Common myeloid progenitor, CD34-positive (primary cell): Measurements from ENCODE around the gene PIM1. TPM values are rescaled to one million over a fixed set of nuclear protein-coding genes. Genes with fewer than 3 reads are reported as not detected.

ENCODE experiments used
- CTCF ChIA-PET: fragments of 350-600 bp; sonication (Branson Sonifier 250); formaldehyde crosslinking; loops from one replicate; lab custom pipeline; 2021; ENCODE audit warnings: antibody characterized with exemption; lab: Charles Lee
- POLR2A ChIA-PET: fragments of 350-600 bp; sonication (Branson Sonifier 250); formaldehyde crosslinking; loops from one replicate; lab custom pipeline; 2021; ENCODE audit warnings: antibody characterized with exemption; lab: Charles Lee
- DNase-seq, 3 donors: peaks; one replicate each; pipeline versions ENCODE4 v3.0.0 to v3.0.0-alpha.2; 2013
- H3K27ac ChIP-seq, 2 experiments: 1 replicate in 1 of 2; 2 replicates in 1 of 2; pipeline ENCODE4 v1.7.0; 2013; ENCODE audit warnings: inconsistent platforms in 2 of 2, low read length in 2 of 2, mild to moderate bottlenecking in 2 of 2, low read depth in 1 of 2, moderate library complexity in 1 of 2; ENCODE audit not compliant: severe bottlenecking in 2 of 2, insufficient read depth in 1 of 2, poor library complexity in 1 of 2
- H3K27me3 ChIP-seq, 5 experiments: replicated peaks in 2 of 5; 1 replicate in 3 of 5; 2 replicates in 2 of 5; pipeline versions ENCODE4 v1.6.1 to v1.7.0; 2013; ENCODE audit warnings: low read length in 4 of 5, mild to moderate bottlenecking in 2 of 5, moderate library complexity in 2 of 5, inconsistent platforms in 1 of 5; ENCODE audit not compliant: insufficient read depth in 5 of 5, control insufficient read depth in 4 of 5
- H3K36me3 ChIP-seq, 4 experiments: 1 replicate in 2 of 4; 2 replicates in 2 of 4; pipeline versions ENCODE4 v1.6.1 to v1.7.0; 2013; ENCODE audit warnings: low read length in 3 of 4, control low read depth in 1 of 4, mild to moderate bottlenecking in 1 of 4; ENCODE audit not compliant: control insufficient read depth in 4 of 4, insufficient read depth in 4 of 4
- H3K4me1 ChIP-seq, 4 experiments: 1 replicate in 3 of 4; 2 replicates in 1 of 4; pipeline versions ENCODE4 v1.6.1 to v1.7.1; 2013; ENCODE audit warnings: low read length in 3 of 4, mild to moderate bottlenecking in 3 of 4, control low read depth in 1 of 4, inconsistent platforms in 1 of 4, moderate library complexity in 1 of 4; ENCODE audit not compliant: control insufficient read depth in 4 of 4, insufficient read depth in 4 of 4; ENCODE audit errors: control extremely low read depth in 1 of 4
- H3K4me3 ChIP-seq, 7 experiments: 1 replicate in 4 of 7; 2 replicates in 3 of 7; pipeline versions ENCODE4 v1.5.1 to v1.7.0; 2013; ENCODE audit warnings: mild to moderate bottlenecking in 7 of 7, low read length in 6 of 7, moderate library complexity in 6 of 7, inconsistent platforms in 2 of 7, low read depth in 2 of 7, control low read depth in 1 of 7; ENCODE audit not compliant: insufficient read depth in 4 of 7, control insufficient read depth in 1 of 7; ENCODE audit errors: extremely low read depth in 1 of 7
- H3K9me3 ChIP-seq, 5 experiments: 1 replicate in 4 of 5; 2 replicates in 1 of 5; pipeline versions ENCODE4 v1.6.1 to v1.7.1; 2013; ENCODE audit warnings: low read length in 4 of 5, mild to moderate bottlenecking in 2 of 5, inconsistent platforms in 1 of 5, low read depth in 1 of 5, moderate library complexity in 1 of 5; ENCODE audit not compliant: control insufficient read depth in 4 of 5, insufficient read depth in 2 of 5; ENCODE audit errors: control extremely low read depth in 1 of 5
- WGBS: methylation state at CpG from one replicate; pipeline ENCODE4 v1.1.5; 2013; ENCODE audit not compliant: insufficient coverage; 5-methylcytosine and 5-hydroxymethylcytosine counted together
- polyA plus RNA-seq: library from polyadenylated mRNA; unstranded; fragments of 120-200 nt; gene quantifications from one replicate; pipeline ENCODE4 v1.2.1, GENCODE V29; 2013

Gene PIM1
- polyA plus RNA-seq = 104 TPM

DNA sequence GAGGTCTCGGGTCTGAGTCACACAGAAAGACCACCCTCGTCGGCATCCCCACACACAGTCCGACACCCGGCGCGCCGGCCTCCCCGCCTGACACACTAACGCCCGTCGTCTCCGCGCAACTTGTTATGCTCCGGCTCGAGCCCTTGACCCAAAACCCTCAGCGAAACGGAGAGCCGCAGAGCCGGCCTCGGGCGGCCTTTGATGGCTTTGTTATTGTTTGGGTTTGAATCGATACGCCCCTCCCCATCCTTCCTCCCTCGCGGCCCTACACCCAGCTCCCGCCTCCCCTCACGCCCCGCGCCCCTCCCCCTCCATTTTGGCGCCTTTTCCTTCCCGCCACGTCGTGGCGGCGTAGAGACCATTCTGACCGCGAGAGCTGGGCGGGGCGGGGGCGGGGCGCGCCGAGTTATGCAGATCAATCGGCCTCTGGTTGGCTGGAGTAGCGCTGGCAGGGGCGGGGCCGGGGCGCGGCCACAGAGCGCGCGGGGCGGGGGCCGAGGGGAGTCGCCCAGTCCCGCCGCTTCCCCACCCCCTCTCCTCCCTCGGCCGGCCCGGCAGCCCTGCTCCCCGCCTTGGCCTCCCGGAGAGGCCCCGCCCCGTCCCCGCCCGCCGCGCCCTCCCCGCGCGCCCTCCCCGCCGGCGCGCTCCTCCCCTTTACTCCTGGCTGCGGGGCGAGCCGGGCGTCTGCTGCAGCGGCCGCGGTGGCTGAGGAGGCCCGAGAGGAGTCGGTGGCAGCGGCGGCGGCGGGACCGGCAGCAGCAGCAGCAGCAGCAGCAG, at the start of gene PIM1:
TSS of gene PIM1 (plus strand) at position 657 of the 777 bp plus-strand sequence. CDS start 424 bp downstream, outside the sequence.
- CTCF ChIA-PET = interaction anchor here (1.2 to 27.8 kb wide), 8 partner anchors 19 to 184 kb away, joined by 3 to 436 read pairs (median 10); partner anchors contain the start of gene MTCH1
- peaks cover 23 to 39% (median 31%) of the 10 kb centered on the region in 4 experiments for H3K4me1 ChIP-seq
- peaks cover 0 to 40% (median 28%) of the 10 kb centered on the region in 4 experiments for H3K36me3 ChIP-seq
- H3K4me3 ChIP-seq = peak within 1 kb of the TSS; percentile 74 to 98 (median 97)
- no peaks in the 10 kb centered on the region for H3K9me3 ChIP-seq
- 0% methylated on average over 34 of the region's 90 CpGs for WGBS
- no peaks in the 10 kb centered on the region for H3K27me3 ChIP-seq
- POLR2A ChIA-PET = interaction anchor here (0.6 to 5.4 kb wide), 4 partner anchors 8 to 118 kb away, joined by 3 to 35 read pairs (median 4); partner anchors contain the start of genes TBC1D22B and TMEM217
- DNase-seq = peak; percentile 96 to 98 (median 98)
- peak within 1 kb of the TSS; percentile 80 to 93 for H3K27ac ChIP-seq

DNA sequence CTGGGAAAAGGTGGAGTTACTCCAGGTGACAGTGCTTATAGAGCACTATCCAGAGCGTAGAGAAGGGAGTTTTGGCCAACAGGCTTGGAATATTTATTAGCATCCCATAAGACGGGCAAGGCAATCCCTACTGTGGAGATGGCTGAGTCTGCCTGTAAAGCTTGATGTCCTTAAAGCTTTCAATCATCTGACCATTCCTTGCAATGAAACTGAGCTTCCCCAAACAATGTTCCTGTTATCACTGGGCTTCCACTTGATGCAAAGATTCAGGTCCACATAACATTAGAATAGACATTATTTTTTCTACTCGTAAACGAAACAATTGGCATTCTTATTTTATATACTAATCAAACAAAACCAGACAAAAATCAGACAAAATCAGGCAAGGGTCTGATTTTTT, 48.4 kb upstream of the PIM1 start:
- H3K27me3 ChIP-seq = peaks cover 0 to 4% (median 0%) of the 10 kb centered on the region in 5 experiments
- DNase-seq = no peak
- H3K4me1 ChIP-seq = peaks cover 0 to 10% (median 2%) of the 10 kb centered on the region in 4 experiments
- H3K9me3 ChIP-seq = no peaks in the 10 kb centered on the region
- POLR2A ChIA-PET = interaction anchor here (0.6 kb wide), 1 partner anchor 229 kb away, joined by 3 read pairs; no protein-coding TSS in a partner anchor
- no peaks in the 10 kb centered on the region for H3K36me3 ChIP-seq
- H3K4me3 ChIP-seq = no peak overlapping the region
- no peak overlapping the region for H3K27ac ChIP-seq
- CTCF ChIA-PET = interaction anchor here (1.2 to 2.7 kb wide), 4 partner anchors 12 to 70 kb away, joined by 3 to 5 read pairs (median 3); no protein-coding TSS in a partner anchor
- WGBS = 93% methylated on average over 2 of the region's 4 CpGs

DNA sequence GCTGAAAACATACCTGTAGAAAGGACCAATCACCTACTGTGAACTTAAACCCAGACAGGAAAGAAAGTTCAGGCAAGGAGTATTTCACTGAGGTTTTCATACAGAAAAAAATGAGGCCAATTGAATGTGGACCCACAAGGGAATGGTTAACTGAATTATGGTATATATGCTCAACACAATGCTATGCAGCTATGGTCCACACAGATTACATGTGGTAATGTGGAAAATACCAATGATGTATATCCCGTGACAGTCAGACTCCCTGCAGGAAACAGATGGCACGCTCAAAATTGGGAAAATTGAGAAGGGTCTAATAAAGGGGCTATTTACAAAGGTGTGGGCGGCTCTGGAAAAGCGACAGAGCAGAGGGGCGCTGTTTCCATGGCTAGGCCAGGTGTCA, 47.1 kb upstream of the PIM1 start:
- no peak for DNase-seq
- H3K4me3 ChIP-seq = no peak overlapping the region
- no peaks in the 10 kb centered on the region for H3K36me3 ChIP-seq
- 94% methylated on average over 5 of the region's 5 CpGs for WGBS
- CTCF ChIA-PET = interaction anchor here (1.2 to 2.7 kb wide), 3 partner anchors 27 to 72 kb away, joined by 3 to 5 read pairs (median 3); no protein-coding TSS in a partner anchor
- H3K27me3 ChIP-seq = peaks cover 0 to 4% (median 0%) of the 10 kb centered on the region in 5 experiments
- no peaks in the 10 kb centered on the region for H3K9me3 ChIP-seq
- H3K27ac ChIP-seq = no peak overlapping the region
- POLR2A ChIA-PET = no interaction called here
- peaks cover 0 to 10% (median 2%) of the 10 kb centered on the region in 4 experiments for H3K4me1 ChIP-seq

DNA sequence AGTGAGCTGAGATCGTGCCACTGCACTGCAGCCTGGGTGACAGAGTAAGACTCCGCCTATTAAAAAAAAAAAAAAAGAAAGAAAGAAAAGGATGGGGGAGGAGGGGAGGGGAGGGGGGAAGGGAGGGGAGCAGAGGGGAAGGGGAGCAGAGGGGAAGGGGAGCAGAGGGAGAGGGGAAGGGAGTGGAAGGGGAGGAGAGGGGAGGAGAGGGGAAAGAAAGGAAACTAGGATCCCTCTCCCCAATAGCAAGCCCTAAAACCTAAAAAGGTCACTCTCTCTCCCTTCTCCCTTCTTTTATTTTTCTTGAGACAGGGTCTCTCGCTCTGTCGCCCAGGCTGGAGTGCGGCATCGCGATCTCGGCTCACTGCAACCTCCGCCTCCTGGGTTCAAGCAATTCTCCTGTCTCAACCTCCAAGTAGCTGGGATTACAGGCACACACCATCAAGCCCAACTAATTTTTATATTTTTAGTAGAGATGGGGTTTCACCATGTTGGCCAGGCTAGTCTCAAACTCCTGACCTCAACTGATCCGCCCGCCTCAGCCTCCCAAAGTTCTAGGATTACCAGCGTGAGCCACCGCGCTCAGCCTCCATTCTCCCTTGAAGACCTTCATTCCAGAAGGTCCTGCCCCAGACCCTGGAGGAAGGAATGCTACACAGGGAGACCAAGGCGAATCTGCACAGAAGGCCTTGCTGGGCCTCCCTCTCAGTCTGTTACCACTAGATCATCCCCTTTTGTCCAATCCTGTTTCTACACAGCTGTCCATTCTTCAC, 45.8 kb upstream of the PIM1 start:
- CTCF ChIA-PET = interaction anchor here (2.7 kb wide), 1 partner anchor 73 kb away, joined by 5 read pairs; no protein-coding TSS in a partner anchor
- Histone ChIP-seq H3K27me3 (peaks cover 0 to 4% (median 0%) of the 10 kb centered on the region in 5 experiments), H3K4me3 (no peak overlapping the region), H3K36me3 (no peaks in the 10 kb centered on the region), H3K27ac (no peak overlapping the region), H3K9me3 (no peaks in the 10 kb centered on the region), H3K4me1 (peaks cover 0 to 10% (median 2%) of the 10 kb centered on the region in 4 experiments)
- DNase-seq = no peak
- POLR2A ChIA-PET = no interaction called here
- WGBS = 100% methylated on average over 6 of the region's 15 CpGs

DNA sequence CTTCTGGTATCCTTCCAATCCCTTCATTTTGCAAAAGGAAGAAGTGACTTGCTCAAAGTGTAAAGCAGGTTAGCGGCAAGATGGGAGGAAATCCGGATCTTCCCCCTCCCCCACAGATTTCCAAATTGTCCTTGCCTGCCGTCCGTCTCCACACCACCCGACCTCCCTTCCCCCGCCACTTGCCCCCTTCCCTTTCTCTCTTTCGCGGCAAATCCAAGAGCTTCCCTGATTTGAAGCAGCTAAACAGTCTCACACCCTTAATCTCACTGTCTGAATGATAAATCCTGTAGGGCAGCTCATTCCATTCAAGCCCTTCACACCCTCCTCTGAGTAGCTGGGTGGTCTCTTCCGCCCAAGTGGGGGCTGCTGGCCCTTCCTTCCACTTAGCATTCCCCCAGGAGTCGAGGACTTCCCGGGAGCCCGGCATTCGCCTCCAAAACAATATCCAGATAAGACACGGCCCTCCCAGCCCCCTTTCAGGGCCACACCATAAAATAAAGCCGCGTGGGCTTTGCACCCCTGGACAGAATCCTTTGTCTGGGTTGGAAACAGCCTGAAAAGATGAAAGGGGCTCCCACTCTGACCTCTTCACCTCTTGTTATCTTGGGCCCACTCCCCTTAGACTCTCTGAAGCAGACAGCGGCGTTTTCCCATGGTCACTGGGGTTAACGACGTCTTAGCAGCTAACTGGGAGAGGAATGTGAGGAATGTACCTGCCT, 44.0 kb upstream of the PIM1 start:
- DNase-seq = peak in 1 of 3 donors; percentile 46
- Histone ChIP-seq H3K9me3 (no peaks in the 10 kb centered on the region), H3K36me3 (no peaks in the 10 kb centered on the region), H3K27ac (no peak overlapping the region), H3K4me1 (peaks cover 0 to 19% (median 6%) of the 10 kb centered on the region in 4 experiments), H3K27me3 (peaks cover 0 to 4% (median 0%) of the 10 kb centered on the region in 5 experiments), H3K4me3 (peak overlapping the region in 1 of 7 experiments; percentile 50)
- ChIA-PET POLR2A (no interaction called here), CTCF (interaction anchor here (1.5 kb wide), 1 partner anchor 67 kb away, joined by 4 read pairs; no protein-coding TSS in a partner anchor)
- WGBS = 62% methylated on average over 14 of the region's 20 CpGs

DNA sequence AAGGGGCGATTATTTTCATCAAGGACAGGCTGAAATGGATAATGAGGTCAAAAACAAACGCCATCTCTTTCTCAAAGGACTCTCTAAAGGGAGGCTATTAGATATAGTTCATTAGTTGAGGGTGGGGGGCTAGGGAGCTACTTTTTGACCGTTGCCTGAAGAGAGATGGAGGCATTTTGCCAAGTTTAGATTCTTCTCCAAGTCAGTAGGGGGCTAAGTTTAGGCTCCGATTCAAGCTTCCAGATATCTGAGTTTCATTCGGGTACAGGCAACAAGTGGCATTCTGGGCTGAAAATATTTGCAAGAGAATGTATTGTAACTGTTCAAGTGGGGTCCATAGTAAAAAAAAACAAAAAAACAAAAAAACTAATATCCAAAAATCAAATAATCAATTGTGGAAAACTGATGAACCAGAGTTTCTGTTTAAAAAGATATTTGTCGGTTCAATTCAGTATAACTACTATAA, 43.4 kb upstream of the PIM1 start:
- WGBS = 93% methylated on average over 2 of the region's 6 CpGs
- ChIA-PET POLR2A (no interaction called here), CTCF (interaction anchor here (1.5 kb wide), 1 partner anchor 68 kb away, joined by 4 read pairs; no protein-coding TSS in a partner anchor)
- Histone ChIP-seq H3K36me3 (no peaks in the 10 kb centered on the region), H3K9me3 (no peaks in the 10 kb centered on the region), H3K27ac (no peak overlapping the region), H3K4me3 (no peak overlapping the region), H3K27me3 (peaks cover 0 to 4% (median 0%) of the 10 kb centered on the region in 5 experiments), H3K4me1 (peaks cover 0 to 25% (median 10%) of the 10 kb centered on the region in 4 experiments)
- DNase-seq = no peak
